Lower leg skin (tissue), 4 donors: Measurements from ENCODE around the gene RAB11FIP4. TPM values are rescaled to one million over a fixed set of nuclear protein-coding genes. Genes with fewer than 3 reads are reported as not detected.

Experiments used
- DNase-seq, 2 donors: peaks; one replicate each; pipeline ENCODE4 v3.0.0-alpha.2; 2019; ENCODE audit warnings: low spot score in 2 of 2
- H3K4me3 ChIP-seq: fragments of 200-600 bp; sonication (generic); 2 replicates; pipeline ENCODE4 v1.5.1; 2017; ENCODE audit warnings: mild to moderate bottlenecking, low read depth; ENCODE audit not compliant: poor library complexity, severe bottlenecking
- POLR2A ChIP-seq, 2 donors: fragments of 450-650 bp; IDR thresholded peaks; one replicate each; pipeline ENCODE4 v1.6.1; 2016 to 2017; ENCODE audit warnings: antibody characterized with exemption in 2 of 2, mild to moderate bottlenecking in 1 of 2, moderate library complexity in 1 of 2
- WGBS, 2 donors: methylation state at CpG; one replicate each; pipeline ENCODE4 v1.1.5; 2018; 5-methylcytosine and 5-hydroxymethylcytosine counted together
- intact Hi-C: fragments of 100-400 bp; cut with DNase I; formaldehyde crosslinking; loops from one replicate; pipeline ENCODE4 v1.15.0; 2023; ENCODE audit warnings: low total_unique reads
- total RNA-seq, 4 donors: library from RNA; depleted of rRNA; stranded (reverse); fragments of >200 nt; gene quantifications; one replicate each; pipeline ENCODE4 v1.1.0, GENCODE V29; 2016
- TF ChIP-seq, protein P1 (sequence below), 3 donors: fragments of 450-650 bp; IDR thresholded peaks; one replicate each; pipeline ENCODE4 v1.5.1; 2016; ENCODE audit warnings: antibody characterized with exemption in 3 of 3, mild to moderate bottlenecking in 3 of 3, moderate library complexity in 2 of 3

RAB11FIP4 gene
- total RNA-seq, 4 donors from 2014 or later = 27.4 to 62.8 (median 34.1) TPM

DNA sequence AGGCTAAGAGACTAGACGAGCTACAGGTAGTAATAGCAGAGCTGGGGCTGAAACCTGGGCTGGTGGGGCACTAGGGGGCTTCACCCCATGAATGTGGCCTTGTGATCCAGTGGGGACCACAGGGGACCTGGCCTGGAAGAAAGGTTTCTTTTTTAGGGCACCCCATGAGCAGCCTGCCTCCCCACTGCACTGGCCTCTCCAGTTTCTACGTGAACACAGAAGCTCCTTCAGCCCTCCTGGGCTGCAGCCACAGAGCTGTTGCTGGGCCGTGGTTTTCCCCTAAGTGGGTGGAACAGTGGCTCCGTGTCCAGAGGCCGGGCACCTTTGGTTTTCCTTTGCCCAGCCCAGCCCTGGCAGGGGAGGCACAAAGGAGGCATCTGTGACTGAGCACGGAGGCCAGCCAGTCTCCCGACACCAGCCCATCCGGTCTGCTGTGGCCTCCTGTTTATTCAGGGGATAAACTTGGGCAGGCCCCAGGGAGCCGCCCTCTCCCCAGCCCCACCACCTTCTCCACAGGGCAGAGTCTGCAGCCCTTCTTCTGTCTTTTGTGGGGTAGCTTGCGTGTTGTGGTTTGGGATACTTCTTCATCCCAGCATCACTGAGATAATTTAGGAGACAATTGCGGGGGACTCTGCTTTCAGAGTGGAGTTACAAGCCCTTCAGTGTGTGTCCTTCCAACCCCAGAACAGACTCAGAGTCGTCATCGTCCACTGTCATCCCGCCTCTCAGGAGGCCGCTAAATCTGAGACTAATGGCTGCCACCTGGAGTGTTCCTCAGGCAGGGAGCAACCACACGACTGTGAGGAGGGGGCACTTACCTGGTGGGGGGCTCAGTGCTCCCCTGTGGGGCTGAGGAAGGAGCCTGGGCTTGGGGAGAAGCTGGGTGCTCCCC is 85.3 kb downstream of the RAB11FIP4 start:
- WGBS, 2 donors = 69 to 71% methylated on average over 16 of the region's 16 CpGs
- intact Hi-C loops = no loop called here
- TF ChIP-seq POLR2A (IDR thresholded peaks at IDR 0.05) = no peak
- TF ChIP-seq, protein P1, sequence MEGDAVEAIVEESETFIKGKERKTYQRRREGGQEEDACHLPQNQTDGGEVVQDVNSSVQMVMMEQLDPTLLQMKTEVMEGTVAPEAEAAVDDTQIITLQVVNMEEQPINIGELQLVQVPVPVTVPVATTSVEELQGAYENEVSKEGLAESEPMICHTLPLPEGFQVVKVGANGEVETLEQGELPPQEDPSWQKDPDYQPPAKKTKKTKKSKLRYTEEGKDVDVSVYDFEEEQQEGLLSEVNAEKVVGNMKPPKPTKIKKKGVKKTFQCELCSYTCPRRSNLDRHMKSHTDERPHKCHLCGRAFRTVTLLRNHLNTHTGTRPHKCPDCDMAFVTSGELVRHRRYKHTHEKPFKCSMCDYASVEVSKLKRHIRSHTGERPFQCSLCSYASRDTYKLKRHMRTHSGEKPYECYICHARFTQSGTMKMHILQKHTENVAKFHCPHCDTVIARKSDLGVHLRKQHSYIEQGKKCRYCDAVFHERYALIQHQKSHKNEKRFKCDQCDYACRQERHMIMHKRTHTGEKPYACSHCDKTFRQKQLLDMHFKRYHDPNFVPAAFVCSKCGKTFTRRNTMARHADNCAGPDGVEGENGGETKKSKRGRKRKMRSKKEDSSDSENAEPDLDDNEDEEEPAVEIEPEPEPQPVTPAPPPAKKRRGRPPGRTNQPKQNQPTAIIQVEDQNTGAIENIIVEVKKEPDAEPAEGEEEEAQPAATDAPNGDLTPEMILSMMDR (IDR thresholded peaks at IDR 0.05) = no peak

DNA sequence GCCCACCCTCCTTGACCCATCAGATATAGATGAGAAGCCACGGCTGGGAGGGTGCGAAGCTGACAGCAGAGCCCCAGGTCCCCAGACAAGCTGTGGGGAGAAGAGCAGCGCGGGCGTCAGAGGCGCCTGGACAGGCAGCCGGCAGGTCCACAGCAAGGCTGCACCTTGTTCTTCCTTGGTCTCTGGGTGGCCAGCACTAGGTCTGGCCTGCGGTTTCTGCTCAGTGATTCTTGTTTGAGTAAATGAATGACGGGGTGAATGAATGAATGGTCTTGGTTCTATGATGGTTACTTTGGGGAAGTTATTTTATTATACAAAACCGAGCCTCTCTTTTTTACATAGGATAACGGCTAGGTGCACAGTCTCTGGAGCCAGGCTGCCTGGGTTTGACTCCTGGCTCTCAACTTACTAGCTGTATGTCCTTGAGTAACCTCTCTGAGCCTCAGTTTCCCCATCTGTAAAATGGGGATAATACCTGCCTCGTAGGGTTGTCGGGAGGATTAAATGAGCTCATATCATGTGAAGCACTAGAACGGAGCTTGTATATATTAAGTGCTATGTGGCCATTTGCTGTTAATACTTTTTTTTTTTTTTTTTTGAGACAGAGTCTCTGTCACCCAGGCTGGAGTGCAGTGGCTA is 86.1 kb downstream of the RAB11FIP4 start:
- H3K4me3 ChIP-seq = no peak overlapping the region
- 90 to 91% methylated on average over 14 of the region's 14 CpGs for WGBS, 2 donors
- TF ChIP-seq, protein P1 (IDR thresholded peaks at IDR 0.05) = no peak
- TF ChIP-seq POLR2A (IDR thresholded peaks at IDR 0.05) = no peak
- no peak for DNase-seq
- intact Hi-C loops = no loop called here

More for the DNA sequence above, 85.3 kb downstream of the RAB11FIP4 start:
- no peak for DNase-seq
- no peak overlapping the region for H3K4me3 ChIP-seq

DNA sequence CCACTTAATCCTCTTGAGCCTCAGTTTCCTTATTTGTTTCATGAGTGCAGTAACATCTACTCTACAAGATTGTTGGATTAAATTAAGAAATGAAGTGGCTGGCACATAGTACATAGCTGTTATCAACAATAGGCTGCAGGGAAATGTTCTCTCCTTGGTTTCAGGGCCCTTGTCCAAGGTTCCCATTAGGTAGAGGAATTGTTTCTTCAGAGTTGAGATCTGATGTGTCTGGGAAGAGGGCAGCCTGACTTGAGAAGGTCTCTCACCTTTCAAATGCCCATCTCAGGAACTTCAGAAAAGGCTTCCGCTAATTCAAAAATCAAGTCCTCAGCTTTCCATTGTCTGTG is 87.6 kb downstream of the RAB11FIP4 start:
- intact Hi-C loops = no loop called here
- no peak for DNase-seq
- TF ChIP-seq, protein P1 (IDR thresholded peaks at IDR 0.05) = no peak
- H3K4me3 ChIP-seq = no peak overlapping the region
- WGBS, 2 donors = 91 to 100% methylated on average over 1 of the region's 1 CpG

DNA sequence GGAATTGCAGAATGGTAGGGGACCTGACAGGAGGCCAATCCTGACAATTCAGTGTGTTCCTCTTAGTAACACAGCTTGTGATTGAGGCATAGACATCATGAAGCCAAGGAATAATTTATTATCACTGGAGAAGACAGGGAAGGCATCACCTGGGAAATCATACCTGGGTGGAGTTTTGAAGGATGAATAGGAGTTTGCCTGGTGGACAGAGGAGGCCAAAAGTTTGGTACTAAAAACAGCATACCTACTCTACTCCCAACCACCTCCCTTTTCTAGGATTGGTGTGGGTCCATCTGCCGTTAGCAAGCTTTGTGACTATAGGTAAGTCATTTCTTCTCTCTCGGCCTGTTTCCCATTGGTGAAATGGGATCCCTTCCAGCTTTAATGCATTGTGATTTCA is 88.0 kb downstream of the RAB11FIP4 start:
- H3K4me3 ChIP-seq = no peak overlapping the region
- intact Hi-C loops = no loop called here
- 92 to 93% methylated on average over 2 of the region's 2 CpGs for WGBS, 2 donors
- DNase-seq = no peak
- TF ChIP-seq, protein P1 (IDR thresholded peaks at IDR 0.05) = no peak
- no peak for TF ChIP-seq POLR2A (IDR thresholded peaks at IDR 0.05)

DNA sequence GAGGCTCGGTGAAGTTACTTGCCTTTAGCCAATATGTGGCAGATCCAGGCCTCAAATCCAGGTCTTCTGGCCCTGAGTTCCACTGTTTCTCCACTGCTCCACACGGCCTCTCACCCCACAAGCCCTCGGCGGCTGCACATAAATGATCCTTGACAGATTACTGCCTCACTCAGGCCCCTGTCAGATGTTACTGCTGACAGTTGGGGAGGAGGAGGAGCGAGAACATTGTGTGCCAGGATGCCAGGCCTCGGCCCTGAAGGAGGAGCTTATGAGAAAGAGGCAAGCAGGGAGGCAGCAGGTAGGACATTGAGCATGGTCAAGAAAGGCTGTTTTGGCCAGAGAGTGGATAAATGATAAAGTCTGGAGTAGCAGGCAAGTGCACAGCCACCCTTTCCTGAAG is 88.6 kb downstream of the RAB11FIP4 start:
- DNase-seq = no peak
- 80 to 87% methylated on average over 6 of the region's 6 CpGs for WGBS, 2 donors
- no peak for TF ChIP-seq POLR2A (IDR thresholded peaks at IDR 0.05)
- TF ChIP-seq, protein P1 (IDR thresholded peaks at IDR 0.05) = no peak
- H3K4me3 ChIP-seq = no peak overlapping the region
- intact Hi-C loops = no loop called here
